GM18907 (cell line): Measurements from ENCODE around the gene ITGB1.

ENCODE experiments used
- ATAC-seq: cut with Tn5 transposase; IDR thresholded peaks from one replicate; pipeline ENCODE4 v1.9.1; 2021; ENCODE audit warnings: mild to moderate bottlenecking, moderate library complexity; ENCODE audit not compliant: unreplicated experiment

Gene ITGB1

GRCh38 chr10:32956365-32957197, 1.4 kb downstream of the ITGB1 start:
- ATAC-seq: no peak

- ATAC-seq: no peak
These were observed 2.2 kb downstream of the ITGB1 start for GRCh38 chr10:32955790-32956189.

GRCh38 chr10:32955299-32955772, 2.7 kb downstream of the ITGB1 start:
- no peak for ATAC-seq

- no peak for ATAC-seq
These were observed 3.3 kb downstream of the ITGB1 start for GRCh38 chr10:32954545-32955298.

GRCh38 chr10:32954080-32954479, 4.0 kb downstream of the ITGB1 start:
- ATAC-seq: no peak

- no peak for ATAC-seq
These were observed 4.6 kb downstream of the ITGB1 start for GRCh38 chr10:32953277-32953927.

- ATAC-seq: no peak
These were observed 5.3 kb downstream of the ITGB1 start for GRCh38 chr10:32952541-32953276.

- no peak for ATAC-seq
These were observed 5.9 kb downstream of the ITGB1 start for GRCh38 chr10:32952094-32952493.

GRCh38 chr10:32951111-32951510, 6.9 kb downstream of the ITGB1 start:
- ATAC-seq: no peak

GRCh38 chr10:32950591-32951108, 7.4 kb downstream of the ITGB1 start:
- no peak for ATAC-seq

GRCh38 chr10:32949221-32949678, 8.8 kb downstream of the ITGB1 start:
- no peak for ATAC-seq

GRCh38 chr10:32948451-32948850, 9.6 kb downstream of the ITGB1 start:
- no peak for ATAC-seq

- no peak for ATAC-seq
These were observed 10.4 kb downstream of the ITGB1 start for GRCh38 chr10:32947586-32947985.

GRCh38 chr10:32946108-32946507, 11.9 kb downstream of the ITGB1 start:
- no peak for ATAC-seq

- ATAC-seq: peak; percentile 11
These were observed 14.0 kb downstream of the ITGB1 start for GRCh38 chr10:32943854-32944661.

GRCh38 chr10:32943395-32943794, 14.6 kb downstream of the ITGB1 start:
- ATAC-seq: peak; percentile 74

- ATAC-seq: no peak
These were observed 15.9 kb downstream of the ITGB1 start for GRCh38 chr10:32942081-32942480.

- no peak for ATAC-seq
These were observed 16.7 kb downstream of the ITGB1 start for GRCh38 chr10:32941357-32941756.
